Chondrocyte (in vitro differentiated cells): ENCODE measurements around the gene P2RX6. TPM values are rescaled to one million over a fixed set of nuclear protein-coding genes. Genes with fewer than 3 reads are reported as not detected.
"Not testable (repeated sequence)": the region's sequence is repeated elsewhere in the genome, so short reads cannot be mapped to it uniquely, and the experiment has no call there.

Source experiments
- DNase-seq: peaks from one replicate; pipeline ENCODE4 v3.0.0; 2021; ENCODE audit warnings: mixed read lengths, low spot score
- H3K27ac Mint-ChIP-seq: one replicate; pipeline ENCODE4 v1.8.0; 2021; ENCODE audit warnings: mild to moderate bottlenecking, moderate library complexity, mixed read lengths; ENCODE audit not compliant: unreplicated experiment
- H3K27me3 Mint-ChIP-seq: 2 replicates; pipeline ENCODE4 v1.8.0; 2021; ENCODE audit warnings: low read depth, mixed read lengths
- H3K36me3 Mint-ChIP-seq: 2 replicates; pipeline ENCODE4 v1.8.0; 2021; ENCODE audit warnings: low read depth, mixed read lengths
- H3K4me1 Mint-ChIP-seq: 2 replicates; pipeline ENCODE4 v1.8.0; 2021; ENCODE audit warnings: low read depth, mild to moderate bottlenecking, mixed read lengths
- H3K4me3 Mint-ChIP-seq: one replicate; pipeline ENCODE4 v1.8.0; 2021; ENCODE audit warnings: mild to moderate bottlenecking, moderate library complexity, mixed read lengths; ENCODE audit not compliant: unreplicated experiment
- H3K9me3 Mint-ChIP-seq: 2 replicates; pipeline ENCODE4 v1.8.0; 2021; ENCODE audit warnings: low read depth, mixed read lengths
- total RNA-seq: library from RNA; stranded (reverse); gene quantifications from 3 replicates; pipeline ENCODE4 v1.2.1, GENCODE V29; 2021
- TF ChIP-seq, protein P1 (sequence below): fragments of 200-600 bp; sonication (generic); IDR thresholded peaks from 2 replicates; pipeline ENCODE4 v1.5.0; 2021; ENCODE audit warnings: antibody characterized with exemption, mild to moderate bottlenecking, moderate library complexity

P2RX6 gene
- total RNA-seq, 1 donor from 2014 or later = 2.1 TPM

DNA sequence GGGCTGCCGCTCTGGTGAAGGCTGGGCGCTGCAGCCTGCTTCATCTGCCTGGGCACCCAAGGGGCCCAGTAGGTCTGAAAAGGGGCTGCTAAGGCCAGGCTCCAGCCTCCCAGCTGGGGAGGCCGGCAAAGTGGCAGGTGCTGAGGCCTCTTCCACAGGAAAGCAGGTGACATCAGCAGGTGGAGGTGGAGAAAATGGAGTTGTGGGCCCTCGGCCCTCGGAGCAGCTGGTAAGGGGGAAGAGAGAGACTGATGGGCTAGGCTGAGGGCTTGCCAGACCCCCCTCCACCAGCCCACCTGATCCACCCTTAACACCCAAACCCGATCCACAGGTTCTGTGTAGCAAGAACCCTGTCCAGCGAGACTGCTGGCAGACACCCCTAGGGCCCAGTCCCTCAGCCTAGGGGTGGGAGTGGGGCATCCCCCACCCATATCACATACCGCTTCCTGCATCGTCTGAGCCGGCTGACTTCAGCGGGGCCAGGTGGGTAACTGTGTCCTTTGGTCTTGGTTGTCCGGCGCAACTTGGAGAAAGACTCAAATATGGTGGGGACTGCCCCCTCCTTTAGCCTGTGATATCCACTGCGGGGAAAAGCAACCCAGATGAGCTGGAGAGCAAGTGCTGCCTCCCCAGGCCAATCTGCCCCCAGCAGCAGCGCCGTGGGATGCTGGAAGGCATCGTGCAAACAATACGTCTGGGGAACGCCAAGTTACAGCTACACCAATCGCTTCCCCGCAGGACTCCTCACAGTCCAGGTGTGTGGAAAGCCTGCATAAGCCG, 14.6 kb upstream of the P2RX6 start:
- peaks cover 3% of the 10 kb centered on the region for H3K36me3 Mint-ChIP-seq
- H3K27ac Mint-ChIP-seq = peak overlapping the region; percentile 97
- H3K9me3 Mint-ChIP-seq = no peaks in the 10 kb centered on the region
- DNase-seq = no peak
- peak overlapping the region; percentile 91 for H3K4me3 Mint-ChIP-seq
- TF ChIP-seq, protein P1, sequence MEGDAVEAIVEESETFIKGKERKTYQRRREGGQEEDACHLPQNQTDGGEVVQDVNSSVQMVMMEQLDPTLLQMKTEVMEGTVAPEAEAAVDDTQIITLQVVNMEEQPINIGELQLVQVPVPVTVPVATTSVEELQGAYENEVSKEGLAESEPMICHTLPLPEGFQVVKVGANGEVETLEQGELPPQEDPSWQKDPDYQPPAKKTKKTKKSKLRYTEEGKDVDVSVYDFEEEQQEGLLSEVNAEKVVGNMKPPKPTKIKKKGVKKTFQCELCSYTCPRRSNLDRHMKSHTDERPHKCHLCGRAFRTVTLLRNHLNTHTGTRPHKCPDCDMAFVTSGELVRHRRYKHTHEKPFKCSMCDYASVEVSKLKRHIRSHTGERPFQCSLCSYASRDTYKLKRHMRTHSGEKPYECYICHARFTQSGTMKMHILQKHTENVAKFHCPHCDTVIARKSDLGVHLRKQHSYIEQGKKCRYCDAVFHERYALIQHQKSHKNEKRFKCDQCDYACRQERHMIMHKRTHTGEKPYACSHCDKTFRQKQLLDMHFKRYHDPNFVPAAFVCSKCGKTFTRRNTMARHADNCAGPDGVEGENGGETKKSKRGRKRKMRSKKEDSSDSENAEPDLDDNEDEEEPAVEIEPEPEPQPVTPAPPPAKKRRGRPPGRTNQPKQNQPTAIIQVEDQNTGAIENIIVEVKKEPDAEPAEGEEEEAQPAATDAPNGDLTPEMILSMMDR = no peak
- H3K27me3 Mint-ChIP-seq = no peaks in the 10 kb centered on the region
- peaks cover 27% of the 10 kb centered on the region for H3K4me1 Mint-ChIP-seq

DNA sequence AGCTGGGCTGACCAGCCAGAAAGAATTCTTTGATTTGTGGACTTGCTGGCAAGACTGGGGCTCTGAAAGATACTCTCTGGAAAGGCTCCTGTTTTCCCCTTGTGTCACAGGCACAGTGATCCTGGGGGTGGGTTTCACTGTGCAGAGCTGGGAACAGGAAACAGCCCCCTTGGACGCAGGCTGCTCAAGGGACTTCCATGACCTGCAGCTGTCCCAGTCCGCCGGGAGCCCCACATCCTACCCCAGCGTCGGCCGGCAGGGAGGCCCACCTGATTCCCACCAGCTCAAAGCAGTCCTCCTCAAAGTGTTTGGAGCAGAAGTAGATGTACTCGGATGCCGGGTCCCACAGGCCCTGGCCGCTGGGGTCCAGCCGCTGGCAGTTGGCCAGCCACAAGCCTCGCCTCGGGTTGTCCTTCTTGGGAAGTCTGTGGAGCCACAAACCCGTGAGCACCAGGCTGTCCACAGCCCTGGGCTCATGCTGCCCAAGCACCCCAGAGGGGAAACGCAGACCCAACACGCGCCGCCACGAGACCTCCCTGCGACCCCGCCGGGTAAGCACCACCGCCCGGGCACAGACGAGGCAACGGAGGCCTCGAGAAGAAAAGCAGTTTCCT, 13.9 kb upstream of the P2RX6 start:
- Mint-ChIP-seq H3K4me3 (peak overlapping the region; percentile 91), H3K27ac (peak overlapping the region; percentile 97), H3K36me3 (peaks cover 3% of the 10 kb centered on the region), H3K4me1 (peaks cover 27% of the 10 kb centered on the region), H3K9me3 (no peaks in the 10 kb centered on the region), H3K27me3 (no peaks in the 10 kb centered on the region)
- peak; percentile 90 for DNase-seq
- TF ChIP-seq, protein P1 = peak; percentile 7

DNA sequence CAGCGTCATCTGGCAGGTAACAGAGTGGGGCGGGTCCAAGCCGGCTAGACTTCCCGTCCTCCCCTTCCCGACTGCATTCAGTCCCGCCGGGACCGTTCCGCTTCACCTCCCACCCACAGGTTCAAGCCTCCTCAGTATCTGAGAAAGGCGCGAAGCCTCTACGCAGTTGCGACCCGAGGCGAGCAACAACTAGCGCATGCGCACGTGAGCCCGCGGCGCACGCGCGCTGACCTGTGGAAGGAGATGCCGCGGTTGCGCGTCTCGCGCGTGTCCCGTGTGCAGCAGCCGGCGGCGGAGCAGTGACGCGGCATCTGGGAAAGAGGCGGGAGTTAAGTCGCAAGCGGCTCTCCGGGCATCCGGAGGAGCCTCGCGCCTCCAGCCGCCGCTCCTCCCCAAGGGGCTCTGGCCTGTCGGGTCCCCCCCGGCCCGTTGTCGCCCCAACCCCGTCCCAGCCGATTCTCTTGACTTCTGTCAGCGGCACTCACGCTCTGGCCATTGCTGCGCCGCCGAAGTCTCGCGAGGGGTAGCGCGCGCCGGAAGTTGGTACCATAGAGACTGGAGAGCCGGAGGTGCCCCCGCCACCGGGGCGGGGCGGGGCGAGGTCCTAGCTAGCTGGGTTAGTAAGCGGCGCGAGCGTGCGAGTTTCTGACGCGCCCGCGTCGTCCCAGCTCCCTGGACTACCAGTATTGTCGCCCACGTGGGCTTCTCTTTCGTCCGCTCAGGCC, 13.2 kb upstream of the P2RX6 start, which contains the start of gene THAP7:
TSS of gene THAP7 (minus strand) at position 518 of the 725 bp plus-strand sequence. CDS start at position 311, 207 bp downstream.
- H3K36me3 Mint-ChIP-seq = no peaks in the 10 kb centered on the region
- no peaks in the 10 kb centered on the region for H3K27me3 Mint-ChIP-seq

DNA sequence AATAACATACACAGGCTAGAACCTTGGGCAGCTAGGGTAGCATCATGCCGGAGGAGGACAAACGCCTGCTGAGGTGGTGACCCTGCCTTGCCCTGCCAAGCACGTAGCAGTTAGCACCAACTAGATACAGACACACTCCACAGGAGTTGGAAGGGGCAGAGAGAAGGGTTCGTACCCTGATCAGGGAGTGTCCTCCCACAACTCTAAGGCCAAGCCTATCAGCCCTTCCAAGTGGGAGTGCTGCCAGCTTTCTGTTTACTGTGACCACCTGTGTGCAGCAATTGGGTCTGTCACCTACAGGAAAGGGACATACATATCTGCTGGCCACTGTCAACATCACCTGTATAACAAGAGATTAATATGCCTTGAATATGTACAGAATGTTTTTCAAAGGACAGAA, 11.2 kb upstream of the P2RX6 start:
- no peak for DNase-seq
- H3K36me3 Mint-ChIP-seq = no peaks in the 10 kb centered on the region
- TF ChIP-seq, protein P1 = no peak
- H3K4me1 Mint-ChIP-seq = peaks cover 27% of the 10 kb centered on the region
- H3K9me3 Mint-ChIP-seq = no peaks in the 10 kb centered on the region
- H3K27me3 Mint-ChIP-seq = no peaks in the 10 kb centered on the region
- peak overlapping the region; percentile 16 for H3K4me3 Mint-ChIP-seq
- H3K27ac Mint-ChIP-seq = no peak overlapping the region

More for the DNA sequence above, 13.2 kb upstream of the P2RX6 start, which contains the start of gene THAP7:
- Mint-ChIP-seq H3K4me1 (peaks cover 27% of the 10 kb centered on the region), H3K27ac (peak within 1 kb of the TSS; percentile 97), H3K4me3 (peak within 1 kb of the TSS; percentile 91), H3K9me3 (no peaks in the 10 kb centered on the region)
- DNase-seq = peak; percentile 98
- TF ChIP-seq, protein P1 = no peak

DNA sequence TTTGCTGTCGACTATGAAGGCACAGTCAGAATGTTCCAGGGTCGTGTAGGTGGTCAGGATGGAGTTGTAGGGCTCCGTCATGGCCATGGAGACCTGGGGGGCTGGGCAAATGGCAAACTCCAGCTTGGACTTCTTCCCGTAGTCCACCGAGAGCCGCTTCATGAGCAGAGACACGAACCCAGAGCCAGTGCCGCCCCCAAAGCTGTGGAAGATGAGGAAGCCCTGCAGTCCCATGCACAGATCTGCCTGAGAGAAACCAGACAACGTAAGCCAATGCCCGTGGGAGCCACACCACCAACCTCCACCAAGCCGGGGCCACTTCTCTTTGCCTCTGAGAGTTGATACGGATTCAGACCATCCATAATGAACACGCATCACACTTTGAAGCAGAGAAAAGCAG, 5.8 kb upstream of the P2RX6 start:
- H3K4me3 Mint-ChIP-seq = not testable (repeated sequence)

More for the DNA sequence above, 5.8 kb upstream of the P2RX6 start:
- DNase-seq, H3K36me3 Mint-ChIP-seq, H3K9me3 Mint-ChIP-seq, H3K27ac Mint-ChIP-seq, H3K27me3 Mint-ChIP-seq, H3K4me1 Mint-ChIP-seq: not testable (repeated sequence)
